ENCODE data around the gene PHF3.
A peak's percentile ranks its signal among the peaks of the same experiment; 100 is the strongest.

Gene PHF3

GRCh38 chr6:63671098-63671754, 35.6 kb downstream of the PHF3 start:
- no peak for TF ChIP-seq CTCF (conservative IDR thresholded peaks at IDR 0.05)
- no peak for TF ChIP-seq ZFX (IDR thresholded peaks at IDR 0.05)
- peak overlapping the region; percentile 28 for H3K27ac ChIP-seq

- TF ChIP-seq ZFX (IDR thresholded peaks at IDR 0.05) (no peak), CTCF (conservative IDR thresholded peaks at IDR 0.05) (no peak)
- no peak overlapping the region for H3K27ac ChIP-seq
These were observed 37.1 kb downstream of the PHF3 start for GRCh38 chr6:63672582-63673129.

- H3K27ac ChIP-seq, result no peak overlapping the region
- no peak for TF ChIP-seq ZFX (IDR thresholded peaks at IDR 0.05)
- no peak for TF ChIP-seq CTCF (conservative IDR thresholded peaks at IDR 0.05)
These were observed 38.1 kb downstream of the PHF3 start for GRCh38 chr6:63673692-63674091.

GRCh38 chr6:63674635-63675034, 39.0 kb downstream of the PHF3 start:
- TF ChIP-seq ZFX (IDR thresholded peaks at IDR 0.05) (no peak), CTCF (conservative IDR thresholded peaks at IDR 0.05) (no peak)
- H3K27ac ChIP-seq, result no peak overlapping the region

- TF ChIP-seq CTCF (conservative IDR thresholded peaks at IDR 0.05) (no peak), ZFX (IDR thresholded peaks at IDR 0.05) (no peak)
- no peak overlapping the region for H3K27ac ChIP-seq
These were observed 39.5 kb downstream of the PHF3 start for GRCh38 chr6:63675138-63675537.

- TF ChIP-seq CTCF (conservative IDR thresholded peaks at IDR 0.05), result no peak
- no peak for TF ChIP-seq ZFX (IDR thresholded peaks at IDR 0.05)
- H3K27ac ChIP-seq, result no peak overlapping the region
These were observed 41.0 kb downstream of the PHF3 start for GRCh38 chr6:63676412-63677114.

- H3K27ac ChIP-seq, result no peak overlapping the region
- TF ChIP-seq CTCF (conservative IDR thresholded peaks at IDR 0.05), result no peak
- no peak for TF ChIP-seq ZFX (IDR thresholded peaks at IDR 0.05)
These were observed 41.7 kb downstream of the PHF3 start for GRCh38 chr6:63677282-63677681.

All from C4-2B (cell line).